Nephron (organoid): ENCODE data around the gene GTF2H4.
A peak's percentile ranks its signal among the peaks of the same experiment; 100 is the strongest.
"Not testable (repeated sequence)": the region's sequence is repeated elsewhere in the genome, so short reads cannot be mapped to it uniquely, and the experiment has no call there.

Experiments
- H3K27ac Mint-ChIP-seq, 3 experiments: 2 replicates each; pipeline ENCODE4 v1.8.0; 2020; ENCODE audit warnings: mixed read lengths in 3 of 3, mild to moderate bottlenecking in 2 of 3, moderate library complexity in 1 of 3
- H3K27me3 Mint-ChIP-seq: 2 replicates; pipeline ENCODE4 v1.8.0; 2021; ENCODE audit warnings: low read depth, mild to moderate bottlenecking, moderate library complexity, mixed read lengths
- H3K36me3 Mint-ChIP-seq: 2 replicates; pipeline ENCODE4 v1.8.0; 2020; ENCODE audit warnings: low read depth, mixed read lengths
- H3K4me1 Mint-ChIP-seq: 2 replicates; pipeline ENCODE4 v1.8.0; 2020; ENCODE audit warnings: mixed read lengths
- H3K4me3 Mint-ChIP-seq, 3 experiments: 2 replicates each; pipeline ENCODE4 v1.8.0; 2020; ENCODE audit warnings: mild to moderate bottlenecking in 3 of 3, mixed read lengths in 3 of 3, moderate library complexity in 2 of 3
- H3K9me3 Mint-ChIP-seq: 2 replicates; pipeline ENCODE4 v1.8.0; 2020; ENCODE audit warnings: mixed read lengths
- TF ChIP-seq, protein P1 (sequence below), 3 experiments: fragments of 200-600 bp; sonication (generic); IDR thresholded peaks; one replicate each; pipeline ENCODE4 v1.5.0; 2021; ENCODE audit warnings: antibody characterized with exemption in 3 of 3; ENCODE audit not compliant: unreplicated experiment in 3 of 3

The GTF2H4 gene

DNA sequence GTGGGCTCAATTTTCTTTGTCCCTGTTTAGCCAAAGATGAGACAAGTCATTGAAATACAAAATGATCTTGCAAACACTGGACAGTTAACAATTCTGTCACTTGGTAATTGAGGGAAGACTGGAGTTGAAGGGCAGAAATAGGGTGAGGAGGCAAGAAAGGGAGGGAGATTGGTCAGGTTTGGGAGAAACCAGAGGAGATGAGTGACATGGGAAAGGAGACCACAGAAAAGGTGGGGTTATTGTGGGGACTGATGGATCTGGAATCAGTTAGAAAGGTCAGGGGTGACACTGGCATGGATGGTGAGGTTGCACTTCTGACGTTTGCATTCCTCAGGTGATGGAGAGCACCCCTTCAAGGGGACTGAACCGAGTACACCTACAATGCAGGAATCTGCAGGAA is 693 bp downstream of the GTF2H4 start:
- Mint-ChIP-seq H3K27ac (peak overlapping the region; percentile 43 to 86 (median 86)), H3K4me3 (peak overlapping the region; percentile 98 to 100 (median 99)), H3K36me3 (peaks cover 30% of the 10 kb centered on the region), H3K27me3 (no peaks in the 10 kb centered on the region), H3K9me3 (no peaks in the 10 kb centered on the region), H3K4me1 (peaks cover 28% of the 10 kb centered on the region)
- TF ChIP-seq, protein P1, sequence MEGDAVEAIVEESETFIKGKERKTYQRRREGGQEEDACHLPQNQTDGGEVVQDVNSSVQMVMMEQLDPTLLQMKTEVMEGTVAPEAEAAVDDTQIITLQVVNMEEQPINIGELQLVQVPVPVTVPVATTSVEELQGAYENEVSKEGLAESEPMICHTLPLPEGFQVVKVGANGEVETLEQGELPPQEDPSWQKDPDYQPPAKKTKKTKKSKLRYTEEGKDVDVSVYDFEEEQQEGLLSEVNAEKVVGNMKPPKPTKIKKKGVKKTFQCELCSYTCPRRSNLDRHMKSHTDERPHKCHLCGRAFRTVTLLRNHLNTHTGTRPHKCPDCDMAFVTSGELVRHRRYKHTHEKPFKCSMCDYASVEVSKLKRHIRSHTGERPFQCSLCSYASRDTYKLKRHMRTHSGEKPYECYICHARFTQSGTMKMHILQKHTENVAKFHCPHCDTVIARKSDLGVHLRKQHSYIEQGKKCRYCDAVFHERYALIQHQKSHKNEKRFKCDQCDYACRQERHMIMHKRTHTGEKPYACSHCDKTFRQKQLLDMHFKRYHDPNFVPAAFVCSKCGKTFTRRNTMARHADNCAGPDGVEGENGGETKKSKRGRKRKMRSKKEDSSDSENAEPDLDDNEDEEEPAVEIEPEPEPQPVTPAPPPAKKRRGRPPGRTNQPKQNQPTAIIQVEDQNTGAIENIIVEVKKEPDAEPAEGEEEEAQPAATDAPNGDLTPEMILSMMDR (IDR thresholded peaks at IDR 0.05; ENCODE audit: unreplicated experiment in 3 of 3) = no peak

DNA sequence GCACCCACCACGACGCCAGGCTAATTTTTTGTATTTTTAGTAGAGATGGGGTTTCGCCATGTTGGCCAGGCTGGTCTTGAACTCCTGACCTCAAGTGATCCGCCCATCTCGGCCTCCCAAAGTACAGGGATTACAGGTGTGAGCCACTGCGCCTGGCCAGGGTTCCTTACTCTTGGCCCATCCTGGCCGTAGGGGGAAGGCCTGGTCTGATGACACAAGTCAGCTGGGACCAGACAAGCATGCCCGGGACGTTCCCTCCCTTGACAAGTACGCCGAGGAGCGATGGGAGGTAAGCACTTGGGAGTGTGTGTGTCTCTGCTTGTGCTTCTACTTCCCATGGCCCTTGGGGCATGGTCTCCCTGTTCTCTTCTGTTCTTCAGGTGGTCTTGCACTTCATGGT is 2.5 kb downstream of the GTF2H4 start:
- peaks cover 30% of the 10 kb centered on the region for H3K36me3 Mint-ChIP-seq
- H3K4me1 Mint-ChIP-seq = peaks cover 38% of the 10 kb centered on the region
- peak overlapping the region; percentile 60 to 99 (median 69) for H3K4me3 Mint-ChIP-seq
- H3K9me3 Mint-ChIP-seq, H3K27me3 Mint-ChIP-seq, H3K27ac Mint-ChIP-seq: not testable (repeated sequence)

DNA sequence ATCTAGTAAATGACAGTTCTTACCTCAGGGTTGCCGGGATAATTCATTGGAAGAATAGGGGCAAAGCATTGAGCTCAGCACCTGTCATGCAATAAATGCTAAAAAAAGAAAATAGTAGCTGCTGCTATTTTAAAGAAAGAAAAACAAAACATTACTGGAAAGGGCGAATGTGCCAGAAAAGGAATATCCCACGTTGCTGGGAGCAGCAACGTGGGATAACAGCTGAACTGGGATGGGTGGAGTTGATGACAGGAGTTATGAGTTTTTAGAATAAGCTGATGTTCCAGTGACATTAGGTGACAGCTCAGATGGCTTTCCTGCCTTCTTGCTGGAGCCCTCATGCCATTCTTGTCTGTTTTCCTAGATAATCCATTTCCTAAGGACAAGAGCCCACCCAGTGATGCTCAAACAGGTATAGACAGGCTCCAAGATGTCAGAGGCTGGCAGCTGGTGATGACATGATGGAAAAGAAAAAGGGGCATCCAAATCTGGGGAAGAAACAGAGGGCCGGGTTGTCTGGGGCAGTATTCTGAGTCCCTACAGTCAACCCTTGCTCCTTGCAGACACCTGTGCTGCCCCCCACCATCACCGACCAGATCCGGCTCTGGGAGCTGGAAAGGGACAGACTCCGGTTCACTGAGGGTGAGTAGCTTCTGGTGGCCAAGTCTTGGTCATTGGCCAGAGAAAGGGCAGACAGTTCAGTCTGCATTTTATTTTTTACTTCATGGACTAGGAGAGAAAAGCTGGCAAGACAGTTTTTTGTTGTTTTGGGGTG is 4.9 kb downstream of the GTF2H4 start:
- Mint-ChIP-seq H3K4me1 (peaks cover 54% of the 10 kb centered on the region), H3K27me3 (no peaks in the 10 kb centered on the region), H3K4me3 (peak overlapping the region; percentile 82 to 94 (median 88)), H3K27ac (peak overlapping the region; percentile 67 to 94 (median 85)), H3K36me3 (peaks cover 46% of the 10 kb centered on the region), H3K9me3 (no peaks in the 10 kb centered on the region)
- TF ChIP-seq, protein P1 (IDR thresholded peaks at IDR 0.05; ENCODE audit: unreplicated experiment in 3 of 3) = no peak

DNA sequence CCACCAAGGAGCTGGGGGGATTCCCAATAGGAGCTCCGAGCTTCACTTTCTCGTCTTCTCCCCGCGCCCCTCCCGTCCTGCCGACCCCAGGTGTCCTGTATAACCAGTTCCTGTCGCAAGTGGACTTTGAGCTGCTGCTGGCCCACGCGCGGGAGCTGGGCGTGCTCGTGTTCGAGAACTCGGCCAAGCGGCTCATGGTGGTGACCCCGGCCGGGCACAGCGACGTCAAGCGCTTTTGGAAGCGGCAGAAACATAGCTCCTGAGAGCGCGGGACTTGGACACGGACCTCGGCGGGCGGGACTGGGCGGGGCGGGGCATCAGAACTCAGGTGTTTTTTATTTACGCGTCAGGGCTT is 5.7 kb downstream of the GTF2H4 start:
- Mint-ChIP-seq H3K9me3 (no peaks in the 10 kb centered on the region), H3K4me1 (peaks cover 46% of the 10 kb centered on the region), H3K36me3 (peaks cover 47% of the 10 kb centered on the region), H3K4me3 (peak overlapping the region; percentile 82 to 94 (median 88)), H3K27me3 (no peaks in the 10 kb centered on the region), H3K27ac (peak overlapping the region; percentile 67 to 94 (median 85))
- TF ChIP-seq, protein P1 (IDR thresholded peaks at IDR 0.05; ENCODE audit: unreplicated experiment in 3 of 3) = no peak

DNA sequence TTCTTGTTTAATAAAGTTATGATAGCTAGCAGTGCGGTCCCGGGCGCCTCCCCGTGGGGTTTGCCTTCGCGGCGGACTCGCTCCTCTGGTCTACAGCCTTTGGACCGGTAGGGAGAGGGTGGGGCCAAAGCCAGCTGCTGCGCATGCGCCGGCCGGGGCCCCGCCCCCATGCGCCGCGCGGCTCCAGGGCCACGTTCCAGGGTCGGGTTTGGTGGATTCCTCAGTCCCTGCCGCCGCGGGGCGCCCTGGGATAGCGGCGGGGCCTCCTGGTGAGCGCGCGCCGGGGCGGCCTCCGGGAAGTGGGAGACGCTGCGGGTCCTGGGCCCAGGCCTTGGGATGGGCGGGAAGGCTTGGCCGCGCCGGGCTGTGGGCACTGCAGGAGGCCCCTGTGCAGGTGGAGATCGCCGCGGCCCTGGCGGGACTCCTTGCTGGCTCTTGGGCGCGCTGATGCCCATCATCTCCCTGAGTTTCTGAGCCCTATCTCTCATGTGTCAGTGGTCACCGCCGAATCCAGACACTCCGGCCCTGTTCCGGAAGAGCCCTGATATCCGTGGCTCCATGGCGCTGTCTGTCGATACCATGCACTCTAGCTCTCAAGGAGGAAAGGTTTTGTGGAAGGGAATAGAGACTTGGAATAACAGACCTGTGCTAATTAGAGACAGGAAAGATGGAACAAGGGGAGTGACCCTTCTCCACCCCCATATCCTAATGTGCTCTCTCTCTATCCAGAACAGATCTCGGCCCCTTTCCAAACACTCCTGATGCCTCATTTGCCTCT is 6.3 kb downstream of the GTF2H4 start, which contains the start of gene VARS2:
VARS2 (plus strand) TSS at position 163 of the 778 bp plus-strand sequence; CDS start at position 762, 599 bp downstream.
- Mint-ChIP-seq H3K36me3 (peaks cover 50% of the 10 kb centered on the region), H3K4me3 (peak within 1 kb of the TSS; percentile 82 to 94 (median 88)), H3K4me1 (peaks cover 41% of the 10 kb centered on the region), H3K27ac (peak within 1 kb of the TSS; percentile 85 to 94 (median 91)), H3K9me3 (no peaks in the 10 kb centered on the region), H3K27me3 (no peaks in the 10 kb centered on the region)
- TF ChIP-seq, protein P1 (IDR thresholded peaks at IDR 0.05; ENCODE audit: unreplicated experiment in 3 of 3) = peak; percentile 21 to 46 (median 29)

DNA sequence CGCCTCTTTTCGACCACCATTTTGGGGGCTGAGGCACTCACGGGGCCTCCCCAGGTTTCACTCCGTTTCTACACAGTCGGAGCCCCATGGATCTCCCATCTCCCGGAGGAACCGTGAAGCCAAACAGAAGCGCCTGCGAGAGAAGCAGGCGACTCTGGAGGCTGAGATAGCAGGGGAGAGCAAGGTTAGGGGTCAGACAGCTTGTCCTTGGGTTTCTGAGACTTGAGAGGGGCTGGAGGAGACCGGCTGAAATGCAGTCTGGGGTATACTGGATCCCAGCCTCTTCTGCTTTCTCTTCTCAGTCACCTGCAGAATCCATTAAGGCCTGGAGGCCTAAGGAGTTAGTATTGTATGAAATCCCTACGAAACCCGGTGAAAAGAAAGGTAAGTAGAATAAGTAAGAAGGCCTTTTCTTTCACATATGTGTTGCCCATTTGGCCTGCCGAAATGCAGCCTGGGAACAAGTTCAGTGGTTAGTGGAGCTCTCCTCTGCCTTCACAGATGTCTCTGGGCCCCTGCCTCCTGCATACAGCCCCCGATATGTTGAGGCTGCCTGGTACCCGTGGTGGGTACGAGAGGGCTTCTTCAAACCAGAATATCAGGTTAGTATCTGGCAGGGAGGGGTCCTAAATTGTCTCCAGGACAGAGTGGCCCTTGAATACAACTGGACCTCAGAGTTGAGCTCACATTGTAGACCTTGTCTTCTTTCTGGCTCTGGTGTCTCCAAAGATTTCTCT is 7.0 kb downstream of the GTF2H4 start:
- peak overlapping the region; percentile 85 to 94 (median 91) for H3K27ac Mint-ChIP-seq
- H3K36me3 Mint-ChIP-seq = peaks cover 55% of the 10 kb centered on the region
- peaks cover 40% of the 10 kb centered on the region for H3K4me1 Mint-ChIP-seq
- TF ChIP-seq, protein P1 (IDR thresholded peaks at IDR 0.05; ENCODE audit: unreplicated experiment in 3 of 3) = no peak
- H3K9me3 Mint-ChIP-seq = no peaks in the 10 kb centered on the region
- peak overlapping the region; percentile 82 to 94 (median 88) for H3K4me3 Mint-ChIP-seq
- no peaks in the 10 kb centered on the region for H3K27me3 Mint-ChIP-seq
